Fibroblast of lung (primary cell): ENCODE results near the gene RNF5. TPM values are rescaled to one million over a fixed set of nuclear protein-coding genes. Genes with fewer than 3 reads are reported as not detected.

Experiments
- DNase-seq, 2 donors: peaks; one replicate each; pipeline versions ENCODE4 v3.0.0 to v3.0.0-alpha.2; 2010; ENCODE audit warnings: low read depth in 2 of 2
- H2AFZ ChIP-seq: 2 replicates; pipeline ENCODE4 v1.5.1; 2012; ENCODE audit warnings: low read length, control low read depth, inconsistent platforms
- H3K27ac ChIP-seq: 2 replicates; pipeline ENCODE4 v1.5.1; 2011; ENCODE audit warnings: low read length, control low read depth; ENCODE audit not compliant: insufficient read depth
- H3K27me3 ChIP-seq: 2 replicates; pipeline ENCODE4 v1.5.1; 2011; ENCODE audit warnings: mild to moderate bottlenecking, low read length; ENCODE audit not compliant: control insufficient read depth, insufficient read depth
- H3K36me3 ChIP-seq: 2 replicates; pipeline ENCODE4 v1.5.1; 2011; ENCODE audit warnings: low read length; ENCODE audit not compliant: control insufficient read depth, insufficient read depth
- H3K4me1 ChIP-seq: 2 replicates; pipeline ENCODE4 v1.5.1; 2011; ENCODE audit warnings: low read length; ENCODE audit not compliant: control insufficient read depth, insufficient read depth; ENCODE audit errors: extremely low read depth
- H3K4me2 ChIP-seq: 2 replicates; pipeline ENCODE4 v1.5.1; 2011; ENCODE audit warnings: low read length, control low read depth; ENCODE audit not compliant: insufficient read depth; ENCODE audit errors: extremely low read depth
- H3K4me3 ChIP-seq, 4 experiments: fragments of 200-600 bp in 1 of 4; sonication (generic) in 1 of 4; replicated peaks in 1 of 4; 2 replicates each; pipeline ENCODE4 v1.5.1; 2011 to 2016; ENCODE audit warnings: low read length in 4 of 4, low read depth in 3 of 4, mild to moderate bottlenecking in 3 of 4, control low read depth in 2 of 4, inconsistent platforms in 1 of 4, mixed read lengths in 1 of 4; ENCODE audit not compliant: insufficient read depth in 1 of 4; ENCODE audit errors: control extremely low read depth in 1 of 4
- H3K79me2 ChIP-seq: 2 replicates; pipeline ENCODE4 v1.5.1; 2012; ENCODE audit warnings: mild to moderate bottlenecking, low read length, inconsistent platforms; ENCODE audit not compliant: control insufficient read depth, insufficient read depth
- H3K9ac ChIP-seq: 2 replicates; pipeline ENCODE4 v1.5.1; 2011; ENCODE audit warnings: mild to moderate bottlenecking, low read length, control low read depth; ENCODE audit not compliant: insufficient read depth
- H3K9me3 ChIP-seq: 2 replicates; pipeline ENCODE4 v1.5.1; 2012; ENCODE audit warnings: low read depth, low read length; ENCODE audit not compliant: control insufficient read depth, insufficient read depth
- H4K20me1 ChIP-seq: 2 replicates; pipeline ENCODE4 v1.5.1; 2011; ENCODE audit warnings: low read length; ENCODE audit not compliant: control insufficient read depth, insufficient read depth; ENCODE audit errors: extremely low read depth
- CTCF ChIP-seq, 2 donors: IDR thresholded peaks in 1 of 2; conservative IDR thresholded peaks in 1 of 2; 1 replicate in 1 of 2; 2 replicates in 1 of 2; pipeline ENCODE4 v1.5.1; 2011 to 2012; ENCODE audit warnings: low read length in 2 of 2, control low read depth in 1 of 2, inconsistent platforms in 1 of 2, low read depth in 1 of 2, mild to moderate bottlenecking in 1 of 2
- EZH2 ChIP-seq: IDR thresholded peaks from 2 replicates; pipeline ENCODE4 v1.5.1; 2012; ENCODE audit warnings: low read length, control low read depth, mild to moderate bottlenecking; ENCODE audit errors: missing control alignments
- polyA plus RNA-seq, 2 donors: library from polyadenylated mRNA; depleted of rRNA in 1 of 2; stranded (reverse) in 1 of 2; unstranded in 1 of 2; fragments of >200 nt; gene quantifications; 2 replicates each; pipeline ENCODE4 v1.2.1, GENCODE V29; 2011 to 2012; ENCODE audit warnings: missing spikeins in 1 of 2
- total RNA-seq: library from RNA; depleted of rRNA; stranded (reverse); fragments of >200 nt; gene quantifications from 2 replicates; pipeline ENCODE4 v1.2.1, GENCODE V29; 2014

RNF5 gene
- total and polyA plus RNA-seq, 2 donors (not counting 1 experiment from before 2014, with no cell fraction given): 23.9 to 63.4 TPM

GRCh38 chr6:32158052-32158451 is 20.2 kb upstream of the RNF5 start:
- no peaks in the 10 kb centered on the region for H3K27me3 ChIP-seq
- H3K4me3 ChIP-seq: no peak overlapping the region
- H3K9ac ChIP-seq: no peak overlapping the region
- H2AFZ ChIP-seq: no peak overlapping the region
- H3K9me3 ChIP-seq: no peaks in the 10 kb centered on the region
- no peak for DNase-seq
- no peak overlapping the region for H3K4me2 ChIP-seq
- H3K4me1 ChIP-seq: peaks cover 8% of the 10 kb centered on the region
- peaks cover 15% of the 10 kb centered on the region for H3K79me2 ChIP-seq
- no peak for TF ChIP-seq CTCF (conservative IDR thresholded peaks at IDR 0.05 in 1 of 2, IDR thresholded peaks at IDR 0.05 in 1 of 2; ENCODE audit: low read depth in 1 of 2, low read length in 2 of 2)
- no peak for TF ChIP-seq EZH2
- no peak overlapping the region for H3K27ac ChIP-seq
- peaks cover 7% of the 10 kb centered on the region for H3K36me3 ChIP-seq
- no peaks in the 10 kb centered on the region for H4K20me1 ChIP-seq

- H3K4me3 ChIP-seq: no peak overlapping the region
- TF ChIP-seq EZH2: no peak
- TF ChIP-seq CTCF (conservative IDR thresholded peaks at IDR 0.05 in 1 of 2, IDR thresholded peaks at IDR 0.05 in 1 of 2; ENCODE audit: low read depth in 1 of 2, low read length in 2 of 2): no peak
Observed at GRCh38 chr6:32163559-32164258, 14.5 kb upstream of the RNF5 start.

GRCh38 chr6:32164295-32164694 is 13.9 kb upstream of the RNF5 start, which contains the start of gene EGFL8:
Gene EGFL8, plus strand, starts transcription at chr6:32164595. Its CDS starts 1,571 bp downstream, at chr6:32166166.
- TF ChIP-seq CTCF (conservative IDR thresholded peaks at IDR 0.05 in 1 of 2, IDR thresholded peaks at IDR 0.05 in 1 of 2; ENCODE audit: low read depth in 1 of 2, low read length in 2 of 2) (no peak), EZH2 (no peak)
- no peak within 1 kb of the TSS for H2AFZ ChIP-seq
- H3K27me3 ChIP-seq: no peaks in the 10 kb centered on the region
- H3K9me3 ChIP-seq: no peaks in the 10 kb centered on the region
- H3K27ac ChIP-seq: no peak within 1 kb of the TSS
- H3K36me3 ChIP-seq: peaks cover 20% of the 10 kb centered on the region
- no peak for DNase-seq
- H3K4me1 ChIP-seq: no peaks in the 10 kb centered on the region
- H3K4me2 ChIP-seq: no peak within 1 kb of the TSS
- H3K4me3 ChIP-seq: no peak within 1 kb of the TSS
- H3K9ac ChIP-seq: no peak within 1 kb of the TSS
- no peaks in the 10 kb centered on the region for H3K79me2 ChIP-seq
- no peaks in the 10 kb centered on the region for H4K20me1 ChIP-seq

More at GRCh38 chr6:32163559-32164258, 14.5 kb upstream of the RNF5 start:
- H3K27me3 ChIP-seq: no peaks in the 10 kb centered on the region
- H3K4me2 ChIP-seq: no peak overlapping the region
- H3K79me2 ChIP-seq: no peaks in the 10 kb centered on the region
- H3K9me3 ChIP-seq: no peaks in the 10 kb centered on the region
- H4K20me1 ChIP-seq: no peaks in the 10 kb centered on the region
- no peak overlapping the region for H3K27ac ChIP-seq
- no peak for DNase-seq
- no peak overlapping the region for H3K9ac ChIP-seq
- H3K36me3 ChIP-seq: peaks cover 18% of the 10 kb centered on the region
- no peak overlapping the region for H2AFZ ChIP-seq
- H3K4me1 ChIP-seq: no peaks in the 10 kb centered on the region
